Measurements from ENCODE around the gene FRMD4A. TPM values are rescaled to one million over a fixed set of nuclear protein-coding genes. Genes with fewer than 3 reads are reported as not detected.
A peak's percentile ranks its signal among the peaks of the same experiment; 100 is the strongest.

Gene FRMD4A
- total and polyA plus RNA-seq, 2 experiments from 2014 or later: 11.9 to 17.5 TPM

DNA sequence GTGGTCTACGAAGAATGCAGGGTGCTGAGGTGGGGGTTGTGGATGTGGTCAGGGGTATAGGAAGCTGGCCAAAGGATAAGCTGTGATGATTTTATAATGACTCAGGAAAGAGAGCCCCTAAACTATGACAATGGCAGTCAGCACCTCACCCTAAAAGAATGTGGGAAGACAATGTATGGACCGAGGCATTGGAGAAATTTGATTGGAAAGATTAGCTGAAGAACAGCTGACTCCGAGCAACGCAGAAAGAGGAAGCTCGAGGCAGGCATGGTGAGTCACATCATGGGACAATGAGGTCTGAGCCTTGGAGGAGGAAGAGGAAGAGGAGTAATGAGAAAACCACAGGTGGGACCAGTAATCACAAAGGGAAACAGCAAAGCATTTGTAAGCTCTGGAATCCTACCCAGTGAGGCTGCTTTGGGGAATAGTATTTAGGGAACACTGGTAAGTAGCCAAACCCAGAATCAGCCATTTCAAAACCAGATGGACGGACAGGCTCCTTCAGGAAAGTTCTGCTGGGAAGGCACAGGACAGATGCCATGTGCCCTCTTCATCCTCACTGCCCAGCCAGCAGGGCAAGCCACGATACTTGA, 448.5 kb downstream of the FRMD4A start:
- Histone ChIP-seq H3K9ac (peak overlapping the region; percentile 16), H3K36me3 (ENCODE audit: low read depth) (no peaks in the 10 kb centered on the region), H3F3A (ENCODE audit: insufficient read depth) (peaks cover 19% of the 10 kb centered on the region), H3K27ac (peak overlapping the region; percentile 66), H3K79me2 (ENCODE audit: insufficient read depth) (peaks cover 91% of the 10 kb centered on the region), H2AFZ (peak overlapping the region; percentile 26), H3K27me3 (replicated peaks; ENCODE audit: insufficient read depth) (no peaks in the 10 kb centered on the region), H3K9me2 (ENCODE audit: insufficient read depth) (no peaks in the 10 kb centered on the region), H3K9me3 (ENCODE audit: low read depth) (no peaks in the 10 kb centered on the region), H4K20me1 (ENCODE audit: insufficient read depth) (no peaks in the 10 kb centered on the region), H3K4me1 (ENCODE audit: insufficient read depth) (peaks cover 35% of the 10 kb centered on the region), H3K4me2 (ENCODE audit: unreplicated experiment) (peak overlapping the region; percentile 62), H3K4me3 (peak overlapping the region; percentile 9)
- WGBS, 2 experiments (ENCODE audit: low coverage in 1 of 2, low lambda C conversion rate in 2 of 2, missing lambda C conversion rate in 2 of 2): 9 to 10% methylated on average over 7 of the region's 7 CpGs
- TF ChIP-seq EZH2 (IDR thresholded peaks at IDR 0.05; ENCODE audit: insufficient read depth, poor library complexity, severe bottlenecking) (no peak), EZH2phosphoT487 (IDR thresholded peaks at IDR 0.05; ENCODE audit: insufficient read depth, low read depth) (0 out of 2 replicates have a peak, but pooled peaks have one; percentile 43)
- in situ Hi-C loops (cut with MboI): no loop called here
- peak; percentile 93 for DNase-seq

DNA sequence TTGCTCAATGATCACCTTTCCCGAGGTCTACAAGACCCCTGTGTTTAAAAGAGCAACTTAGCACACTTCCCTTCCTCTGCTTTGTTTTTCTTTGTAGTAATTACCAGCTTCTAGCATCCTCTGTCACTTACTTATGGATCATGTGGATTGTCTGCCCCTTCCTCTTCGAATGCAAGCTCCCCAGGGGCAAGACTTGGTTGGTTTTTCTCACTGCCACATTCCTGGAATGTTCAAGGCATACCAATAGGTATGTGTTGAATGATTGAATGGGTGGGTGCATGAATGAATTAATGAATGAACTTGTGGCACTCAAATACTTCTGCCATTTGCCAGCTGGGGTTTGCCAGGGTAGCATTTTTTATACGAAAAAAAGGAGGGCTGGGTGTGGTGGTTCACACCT, 450.0 kb downstream of the FRMD4A start:
- Histone ChIP-seq H3K9me3 (ENCODE audit: low read depth) (no peaks in the 10 kb centered on the region), H3K27me3 (replicated peaks; ENCODE audit: insufficient read depth) (no peaks in the 10 kb centered on the region), H3K4me3 (no peak overlapping the region), H3K9ac (no peak overlapping the region), H3K4me1 (ENCODE audit: insufficient read depth) (peaks cover 35% of the 10 kb centered on the region), H3K4me2 (ENCODE audit: unreplicated experiment) (no peak overlapping the region), H2AFZ (no peak overlapping the region), H3K36me3 (ENCODE audit: low read depth) (no peaks in the 10 kb centered on the region), H3K27ac (no peak overlapping the region), H3K9me2 (ENCODE audit: insufficient read depth) (no peaks in the 10 kb centered on the region), H4K20me1 (ENCODE audit: insufficient read depth) (no peaks in the 10 kb centered on the region), H3F3A (ENCODE audit: insufficient read depth) (peaks cover 19% of the 10 kb centered on the region), H3K79me2 (ENCODE audit: insufficient read depth) (peaks cover 91% of the 10 kb centered on the region)
- WGBS, 2 experiments (ENCODE audit: low coverage in 1 of 2, low lambda C conversion rate in 2 of 2, missing lambda C conversion rate in 2 of 2): 95 to 97% methylated on average over 3 of the region's 3 CpGs
- in situ Hi-C loops (cut with MboI): no loop called here
- DNase-seq: no peak
- TF ChIP-seq EZH2phosphoT487 (IDR thresholded peaks at IDR 0.05; ENCODE audit: insufficient read depth, low read depth): no peak
- TF ChIP-seq EZH2 (IDR thresholded peaks at IDR 0.05; ENCODE audit: insufficient read depth, poor library complexity, severe bottlenecking): no peak

DNA sequence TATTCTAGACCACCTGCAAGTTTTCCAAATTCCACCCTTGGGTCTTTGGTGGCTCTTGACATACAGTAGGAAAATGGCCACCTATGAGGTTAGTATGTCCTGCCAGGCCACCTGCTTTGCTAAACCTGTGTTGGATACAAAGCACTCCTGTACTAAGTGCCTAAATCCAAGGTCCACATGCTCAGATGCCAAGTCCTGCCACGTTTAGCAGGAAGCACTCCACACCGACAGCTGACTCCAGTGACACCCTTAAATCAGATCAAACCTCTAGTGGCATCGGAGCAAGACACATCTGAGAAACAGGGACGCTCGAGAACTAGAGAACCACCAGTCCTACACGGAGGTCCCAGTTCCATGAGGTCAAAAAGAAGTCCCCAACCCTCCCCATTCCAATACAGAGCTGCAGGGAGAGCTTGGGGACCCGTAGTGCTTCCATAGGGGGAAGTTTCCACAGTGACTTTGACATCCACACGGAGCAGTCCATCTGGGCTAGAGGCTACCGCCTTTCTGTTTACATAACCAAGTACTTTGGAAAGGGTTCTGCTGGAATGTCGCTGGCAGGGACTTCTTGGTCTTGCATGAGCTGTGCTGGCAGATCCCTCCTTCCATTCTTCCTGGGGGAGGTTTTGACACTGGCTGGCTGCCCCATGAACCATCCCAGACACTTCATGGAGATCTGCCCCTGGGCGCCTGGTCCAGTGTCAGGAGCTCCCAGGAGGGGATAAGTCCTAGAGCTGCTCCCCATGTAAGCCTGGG, 453.4 kb downstream of the FRMD4A start:
- WGBS, 2 experiments (ENCODE audit: low coverage in 1 of 2, low lambda C conversion rate in 2 of 2, missing lambda C conversion rate in 2 of 2): 57 to 58% methylated on average over 11 of the region's 11 CpGs
- in situ Hi-C loops (cut with MboI): no loop called here
- no peak overlapping the region for H3K9ac ChIP-seq
- 0 out of 2 replicates have a peak, but pooled peaks cover 5% of the 10 kb centered on the region for H3F3A ChIP-seq (ENCODE audit: insufficient read depth)
- no peaks in the 10 kb centered on the region for H3K36me3 ChIP-seq (ENCODE audit: low read depth)
- no peaks in the 10 kb centered on the region for H3K9me2 ChIP-seq (ENCODE audit: insufficient read depth)
- H2AFZ ChIP-seq: no peak overlapping the region
- H3K4me3 ChIP-seq: no peak overlapping the region
- TF ChIP-seq EZH2phosphoT487 (IDR thresholded peaks at IDR 0.05; ENCODE audit: insufficient read depth, low read depth): no peak
- H3K79me2 ChIP-seq (ENCODE audit: insufficient read depth): peaks cover 94% of the 10 kb centered on the region
- peak; percentile 41 for DNase-seq
- H3K9me3 ChIP-seq (ENCODE audit: low read depth): no peaks in the 10 kb centered on the region
- peak overlapping the region; percentile 20 for H3K4me2 ChIP-seq (ENCODE audit: unreplicated experiment)
- 0 out of 2 replicates have a peak overlapping the region, but pooled peaks have one; percentile 3 for H3K27ac ChIP-seq
- H3K4me1 ChIP-seq (ENCODE audit: insufficient read depth): peaks cover 27% of the 10 kb centered on the region
- H3K27me3 ChIP-seq (replicated peaks; ENCODE audit: insufficient read depth): no peaks in the 10 kb centered on the region
- H4K20me1 ChIP-seq (ENCODE audit: insufficient read depth): no peaks in the 10 kb centered on the region

DNA sequence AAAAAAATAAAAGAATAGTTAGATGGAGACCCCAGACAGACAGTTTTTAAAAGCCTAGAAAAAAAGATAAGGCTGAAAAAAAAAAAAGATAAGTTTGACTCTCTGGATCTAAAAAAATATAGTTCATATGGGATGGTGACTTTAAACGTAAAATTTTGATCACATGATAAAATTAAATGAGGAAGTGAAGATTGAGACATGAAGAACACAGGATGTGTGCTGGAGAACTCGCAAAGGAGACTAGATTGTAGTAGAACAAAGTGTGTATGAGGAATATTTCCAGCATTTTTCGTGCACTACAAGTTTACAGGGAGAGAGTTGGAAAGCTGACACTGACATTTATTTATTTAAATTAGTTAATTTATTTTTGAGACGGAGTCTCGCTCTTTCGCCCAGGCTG, 457.5 kb downstream of the FRMD4A start:
- H4K20me1 ChIP-seq (ENCODE audit: insufficient read depth): no peaks in the 10 kb centered on the region
- 75 to 88% methylated on average over 5 to 6 of the region's 6 CpGs for WGBS, 2 experiments (ENCODE audit: low coverage in 1 of 2, low lambda C conversion rate in 2 of 2, missing lambda C conversion rate in 2 of 2)
- H3K4me1 ChIP-seq (ENCODE audit: insufficient read depth): peaks cover 9% of the 10 kb centered on the region
- H3F3A ChIP-seq (ENCODE audit: insufficient read depth): 0 out of 2 replicates have a peak, but pooled peaks cover 5% of the 10 kb centered on the region
- H3K9ac ChIP-seq: no peak overlapping the region
- H3K4me3 ChIP-seq: no peak overlapping the region
- H3K36me3 ChIP-seq (ENCODE audit: low read depth): no peaks in the 10 kb centered on the region
- H3K79me2 ChIP-seq (ENCODE audit: insufficient read depth): peaks cover 100% of the 10 kb centered on the region
- in situ Hi-C loops (cut with MboI): no loop called here
- no peak overlapping the region for H3K27ac ChIP-seq
- no peaks in the 10 kb centered on the region for H3K27me3 ChIP-seq (replicated peaks; ENCODE audit: insufficient read depth)
- H2AFZ ChIP-seq: no peak overlapping the region
- no peak overlapping the region for H3K4me2 ChIP-seq (ENCODE audit: unreplicated experiment)
- TF ChIP-seq EZH2phosphoT487 (IDR thresholded peaks at IDR 0.05; ENCODE audit: insufficient read depth, low read depth): no peak
- DNase-seq: no peak
- H3K9me2 ChIP-seq (ENCODE audit: insufficient read depth): no peaks in the 10 kb centered on the region
- H3K9me3 ChIP-seq (ENCODE audit: low read depth): no peaks in the 10 kb centered on the region
